K562 (cell line): Measurements from ENCODE around the gene DLGAP5. TPM values are rescaled to one million over a fixed set of nuclear protein-coding genes. Genes with fewer than 3 reads are reported as not detected.

Source experiments
- ESRRB ChIP-seq: fragments of 250-450 bp; sonication (Bioruptor Pico); IDR thresholded peaks from 2 replicates; pipeline ENCODE4 v1.5.0; 2020; ENCODE audit warnings: mild to moderate bottlenecking, moderate library complexity, borderline replicate concordance
- HOMEZ ChIP-seq: fragments of 250-450 bp; sonication (Bioruptor Pico); IDR thresholded peaks from 2 replicates; pipeline ENCODE4 v1.4.0; 2020; ENCODE audit warnings: mild to moderate bottlenecking, moderate library complexity
- LEF1 ChIP-seq: fragments of 450-650 bp; IDR thresholded peaks from 2 replicates; pipeline ENCODE4 v1.6.1; 2016; ENCODE audit warnings: mild to moderate bottlenecking
- MAFK ChIP-seq: IDR thresholded peaks from 2 replicates; pipeline ENCODE4 v1.6.1; 2011; ENCODE audit warnings: low read length, improper control_type of control experiment
- MBD2 ChIP-seq: sonication (generic); IDR thresholded peaks from 2 replicates; pipeline ENCODE4 v1.6.1; 2016; ENCODE audit warnings: low read depth, borderline replicate concordance
- MLLT1 ChIP-seq, 2 experiments: fragments of 450-650 bp; IDR thresholded peaks; 2 replicates each; pipeline ENCODE4 v1.6.1; 2016
- NCOR1 ChIP-seq: fragments of 450-650 bp; IDR thresholded peaks from 2 replicates; pipeline ENCODE4 v1.6.1; 2016; ENCODE audit warnings: mild to moderate bottlenecking, moderate library complexity
- NR2C2 ChIP-seq, 2 experiments: fragments of 200-800 bp in 1 of 2; sonication (Bioruptor generic) in 1 of 2; sonication (generic) in 1 of 2; formaldehyde crosslinking in 1 of 2; IDR thresholded peaks; 2 replicates each; pipeline versions ENCODE4 v1.6.1 to v1.8.0; 2016 to 2022; ENCODE audit warnings: mild to moderate bottlenecking in 1 of 2, missing compliant biosample characterization in 1 of 2, missing genetic modification characterization in 1 of 2, missing genetic modification reagents in 1 of 2
- RERE ChIP-seq: sonication (generic); formaldehyde crosslinking; IDR thresholded peaks from 2 replicates; pipeline ENCODE4 v1.8.0; 2023; ENCODE audit warnings: missing genetic modification reagents, mild to moderate bottlenecking, borderline replicate concordance
- SMARCE1 ChIP-seq: fragments of 450-650 bp; IDR thresholded peaks from 2 replicates; pipeline ENCODE4 v1.7.1; 2016; ENCODE audit warnings: mild to moderate bottlenecking
- SRF ChIP-seq, 2 experiments: fragments of 250-450, 450-650 bp in 1 of 2; sonication (Bioruptor Pico) in 1 of 2; sonication (generic) in 1 of 2; formaldehyde crosslinking; IDR thresholded peaks; 2 replicates each; pipeline versions ENCODE4 v1.5.0 to v1.5.1; 2020 to 2022; ENCODE audit warnings: mild to moderate bottlenecking in 1 of 2, missing genetic modification reagents in 1 of 2
- ZHX1 ChIP-seq: fragments of 150-350 bp; conservative IDR thresholded peaks from 2 replicates; pipeline ENCODE4 v1.6.1; 2014; ENCODE audit warnings: low read length
- ZNF316 ChIP-seq: fragments of 450-650 bp; IDR thresholded peaks from 2 replicates; pipeline ENCODE4 v1.6.1; 2016
- ZNF408 ChIP-seq: fragments of 250-450 bp; sonication (Bioruptor Pico); IDR thresholded peaks from 2 replicates; pipeline ENCODE4 v1.4.0; 2020; ENCODE audit warnings: low read depth, mild to moderate bottlenecking, moderate library complexity
- ZNF511 ChIP-seq: sonication (generic); formaldehyde crosslinking; IDR thresholded peaks from 2 replicates; pipeline ENCODE4 v1.8.0; 2022; ENCODE audit warnings: mild to moderate bottlenecking, missing genetic modification reagents
- polyA plus RNA-seq, 8 experiments: library from polyadenylated mRNA; depleted of rRNA in 4 of 8; stranded (reverse) in 5 of 8; unstranded in 3 of 8; fragments of >200 nt; fragmentation: Nextera tagmentation in 2 of 8; fragmentation: Illumina TruSeq in 1 of 8; extraction: Ambion mirVana in 2 of 8; extraction: Trizol in 1 of 8; gene quantifications; 2 replicates each; pipeline versions ENCODE4 v1.2.1 to v1.2.3, GENCODE V29; 2011 to 2014; ENCODE audit warnings: inconsistent platforms in 1 of 8, missing spikeins in 1 of 8
- total RNA-seq, 7 experiments: library from RNA; depleted of rRNA in 6 of 7; stranded (reverse); fragments of >200 nt in 6 of 7; fragmentation: Illumina TruSeq in 2 of 7; extraction: Trizol in 2 of 7; gene quantifications; 2 replicates each; pipeline versions ENCODE4 v1.2.1 to v1.2.3, GENCODE V29; 2011 to 2021; ENCODE audit warnings: low replicate concordance in 1 of 7

The DLGAP5 gene
- total and polyA plus RNA-seq, 9 of the 15 experiments (the other 6 are each of a cell fraction or from before 2014, with no cell fraction given), result 39.1 to 80.0 (median 59.9) TPM

GRCh38 chr14:55103005-55103640 lies 88.3 kb downstream of the DLGAP5 start (continued):
- 0 out of 2 replicates have a peak, but pooled peaks have one; percentile 50 for TF ChIP-seq ZHX1
- TF ChIP-seq MLLT1 (IDR thresholded peaks at IDR 0.05), result no peak
- TF ChIP-seq RERE, result no peak
- peak; percentile 69 for TF ChIP-seq ZNF316
- TF ChIP-seq HOMEZ (CRISPR knock-in tag), result no peak
- 0 out of 2 replicates have a peak, but pooled peaks have one; percentile 15 for TF ChIP-seq MBD2
- TF ChIP-seq ZNF408, result no peak
- TF ChIP-seq LEF1, result peak; percentile 75; the same call in 1 of the 2 replicates
- TF ChIP-seq ESRRB, result no peak
- TF ChIP-seq NCOR1, result 0 out of 2 replicates have a peak, but pooled peaks have one; percentile 14
- TF ChIP-seq SRF (CRISPR knock-in tag; IDR thresholded peaks at IDR 0.05), result 0 out of 4 replicates have a peak, but pooled peaks of 1 of the 2 experiments have one; percentile 18
- TF ChIP-seq MAFK, result peak; percentile 60
- no peak for TF ChIP-seq NR2C2 (CRISPR knock-in tag; IDR thresholded peaks at IDR 0.05)
- TF ChIP-seq NR2C2 (tag; IDR thresholded peaks at IDR 0.05), result peak; percentile 82
- peak; percentile 69 for TF ChIP-seq SMARCE1
- TF ChIP-seq ZNF511, result no peak
